ENCODE data around the gene USPL1. TPM values are rescaled to one million over a fixed set of nuclear protein-coding genes. Genes with fewer than 3 reads are reported as not detected.

USPL1 gene
- total RNA-seq, 1 experiment from 2014 or later, result 23.4 TPM

- Histone ChIP-seq H3K4me3 (ENCODE audit: low read depth, low read length) (no peak overlapping the region), H3K36me3 (ENCODE audit: control insufficient read depth, insufficient read depth, low read length) (no peaks in the 10 kb centered on the region), H3K9me3 (no peaks in the 10 kb centered on the region), H3K27me3 (replicated peaks; ENCODE audit: control insufficient read depth, insufficient read depth, low read length) (no peaks in the 10 kb centered on the region), H3K4me1 (0 out of 2 replicates have a peak, but pooled peaks cover 7% of the 10 kb centered on the region)
- no peak overlapping the region for H3K4me3 Mint-ChIP-seq (ENCODE audit: unreplicated experiment)
- H3K4me1 Mint-ChIP-seq (ENCODE audit: low read depth, unreplicated experiment), result peaks cover 6% of the 10 kb centered on the region
- BruUV-seq (replicated peaks), result no TSS peak
- no peaks in the 10 kb centered on the region for H3K9me3 Mint-ChIP-seq (ENCODE audit: unreplicated experiment)
- H3K36me3 Mint-ChIP-seq (ENCODE audit: insufficient read depth, unreplicated experiment), result no peaks in the 10 kb centered on the region
- H3K27ac Mint-ChIP-seq (ENCODE audit: unreplicated experiment), result no peak overlapping the region
- intact Hi-C loops (cut with micrococcal nuclease; ENCODE audit: unreplicated experiment), result loop anchor here (5.0 kb wide), 1 partner anchor 37 kb away; no protein-coding TSS in a partner anchor
- no peak for DNase-seq
- TF ChIP-seq, protein P1, sequence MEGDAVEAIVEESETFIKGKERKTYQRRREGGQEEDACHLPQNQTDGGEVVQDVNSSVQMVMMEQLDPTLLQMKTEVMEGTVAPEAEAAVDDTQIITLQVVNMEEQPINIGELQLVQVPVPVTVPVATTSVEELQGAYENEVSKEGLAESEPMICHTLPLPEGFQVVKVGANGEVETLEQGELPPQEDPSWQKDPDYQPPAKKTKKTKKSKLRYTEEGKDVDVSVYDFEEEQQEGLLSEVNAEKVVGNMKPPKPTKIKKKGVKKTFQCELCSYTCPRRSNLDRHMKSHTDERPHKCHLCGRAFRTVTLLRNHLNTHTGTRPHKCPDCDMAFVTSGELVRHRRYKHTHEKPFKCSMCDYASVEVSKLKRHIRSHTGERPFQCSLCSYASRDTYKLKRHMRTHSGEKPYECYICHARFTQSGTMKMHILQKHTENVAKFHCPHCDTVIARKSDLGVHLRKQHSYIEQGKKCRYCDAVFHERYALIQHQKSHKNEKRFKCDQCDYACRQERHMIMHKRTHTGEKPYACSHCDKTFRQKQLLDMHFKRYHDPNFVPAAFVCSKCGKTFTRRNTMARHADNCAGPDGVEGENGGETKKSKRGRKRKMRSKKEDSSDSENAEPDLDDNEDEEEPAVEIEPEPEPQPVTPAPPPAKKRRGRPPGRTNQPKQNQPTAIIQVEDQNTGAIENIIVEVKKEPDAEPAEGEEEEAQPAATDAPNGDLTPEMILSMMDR (IDR thresholded peaks at IDR 0.05; ENCODE audit: insufficient read depth in 1 of 2, low read depth in 1 of 2, low read length in 1 of 2, severe bottlenecking in 1 of 2, unreplicated experiment in 1 of 2), result no peak
- CTCF ChIA-PET, result no interaction called here
- no peaks in the 10 kb centered on the region for H3K27me3 Mint-ChIP-seq (ENCODE audit: insufficient read depth, unreplicated experiment)
- POLR2A ChIA-PET, result no interaction called here
Observed at GRCh38 chr13:30705680-30706079, 88.0 kb downstream of the USPL1 start.

DNA sequence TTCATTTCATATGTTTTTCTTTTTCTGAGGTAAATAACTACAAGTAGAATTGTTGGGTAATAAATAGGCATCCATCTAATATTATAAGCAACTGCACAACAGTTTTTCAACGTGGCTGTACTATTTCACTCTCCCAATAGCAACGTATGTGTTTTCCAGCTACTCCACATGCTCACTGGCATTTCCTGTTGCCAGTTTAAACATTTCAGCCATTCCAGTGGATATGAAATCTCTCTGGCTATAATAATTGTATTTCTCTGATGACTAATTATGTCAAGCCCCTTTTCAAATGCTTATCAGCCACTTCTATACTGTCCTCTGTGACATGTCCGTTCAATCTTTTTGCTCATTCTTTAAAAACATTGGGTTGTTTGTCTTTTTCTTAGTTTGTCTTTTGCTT is 90.8 kb downstream of the USPL1 start:
- Mint-ChIP-seq H3K4me3 (ENCODE audit: unreplicated experiment) (no peak overlapping the region), H3K27me3 (ENCODE audit: insufficient read depth, unreplicated experiment) (no peaks in the 10 kb centered on the region), H3K36me3 (ENCODE audit: insufficient read depth, unreplicated experiment) (no peaks in the 10 kb centered on the region), H3K27ac (ENCODE audit: unreplicated experiment) (no peak overlapping the region), H3K9me3 (ENCODE audit: unreplicated experiment) (no peaks in the 10 kb centered on the region), H3K4me1 (ENCODE audit: low read depth, unreplicated experiment) (peaks cover 6% of the 10 kb centered on the region)
- ChIA-PET CTCF (no interaction called here), POLR2A (no interaction called here)
- no peak for DNase-seq
- H3K4me3 ChIP-seq (ENCODE audit: low read depth, low read length), result no peak overlapping the region
- TF ChIP-seq, protein P1 (IDR thresholded peaks at IDR 0.05; ENCODE audit: insufficient read depth in 1 of 2, low read depth in 1 of 2, low read length in 1 of 2, severe bottlenecking in 1 of 2, unreplicated experiment in 1 of 2), result no peak
- intact Hi-C loops (cut with micrococcal nuclease; ENCODE audit: unreplicated experiment), result loop anchor here (5.0 kb wide), 1 partner anchor 34 kb away; no protein-coding TSS in a partner anchor
- no TSS peak for BruUV-seq (replicated peaks)
- H3K36me3 ChIP-seq (ENCODE audit: control insufficient read depth, insufficient read depth, low read length), result no peaks in the 10 kb centered on the region
- no peaks in the 10 kb centered on the region for H3K9me3 ChIP-seq
- no peaks in the 10 kb centered on the region for H3K27me3 ChIP-seq (replicated peaks; ENCODE audit: control insufficient read depth, insufficient read depth, low read length)
- H3K4me1 ChIP-seq, result 0 out of 2 replicates have a peak, but pooled peaks cover 7% of the 10 kb centered on the region

Other genes starting within 250 kb of the USPL1 start
- gene UBE2L5, start 195.4 kb upstream of the USPL1 start, total RNA-seq (2022), result not detected in 2 replicates
- gene HMGB1, start 152.0 kb upstream of the USPL1 start, total RNA-seq (2022), result 569 and 598 TPM in 2 replicates
- gene ALOX5AP, start 117.6 kb downstream of the USPL1 start, total RNA-seq (2022), result 0.37 and 1.1 TPM in 2 replicates

Measured in Caco-2 (cell line).